T-cell (primary cell): ENCODE data around the gene VPS8. TPM values are rescaled to one million over a fixed set of nuclear protein-coding genes. Genes with fewer than 3 reads are reported as not detected.
"Not testable (repeated sequence)": the region's sequence is repeated elsewhere in the genome, so short reads cannot be mapped to it uniquely, and the experiment has no call there.

Experiments
- ATAC-seq, 4 experiments: fragments of 200-7000 bp in 3 of 4; fragments of 150-1000 bp in 1 of 4; cut with Tn5 transposase; replicated peaks in 1 of 4; 1 replicate in 3 of 4; 2 replicates in 1 of 4; pipeline ENCODE4 v1.10.0; 2021; ENCODE audit warnings: moderate library complexity in 3 of 4, mild to moderate bottlenecking in 2 of 4, moderate number of reproducible peaks in 1 of 4
- CTCF ChIA-PET, 2 donors: fragments of 300-600 bp; sonication (Branson Sonifier 250); formaldehyde crosslinking; loops; one replicate each; lab custom pipeline; 2022; ENCODE audit warnings: antibody characterized with exemption in 2 of 2; lab: Charles Lee
- POLR2A ChIA-PET, 2 donors: fragments of 300-600 bp; sonication (Branson Sonifier 250); formaldehyde crosslinking; loops; one replicate each; lab custom pipeline; 2022; ENCODE audit warnings: antibody characterized with exemption in 2 of 2; lab: Charles Lee
- DNase-seq, 35 experiments: peaks; one replicate each; pipeline versions ENCODE4 v3.0.0 to v3.0.0-alpha.2; 2013 to 2023
- H3K27ac ChIP-seq: one replicate; pipeline ENCODE4 v1.5.1; 2013; ENCODE audit warnings: low read length
- H3K27me3 ChIP-seq, 2 experiments: replicated peaks in 1 of 2; 1 replicate in 1 of 2; 2 replicates in 1 of 2; pipeline versions ENCODE4 v1.6.1 to v1.7.0; 2013; ENCODE audit warnings: low read length in 1 of 2, mixed read lengths in 1 of 2; ENCODE audit not compliant: control insufficient read depth in 2 of 2, insufficient read depth in 2 of 2; ENCODE audit errors: extremely low read depth in 1 of 2
- H3K36me3 ChIP-seq, 2 donors: 1 replicate in 1 of 2; 2 replicates in 1 of 2; pipeline versions ENCODE4 v1.6.1 to v1.7.0; 2013; ENCODE audit warnings: low read length in 1 of 2; ENCODE audit not compliant: control insufficient read depth in 2 of 2, insufficient read depth in 1 of 2; ENCODE audit errors: extremely low read depth in 1 of 2
- H3K4me1 ChIP-seq, 2 experiments: 1 replicate in 1 of 2; 2 replicates in 1 of 2; pipeline versions ENCODE4 v1.6.1 to v1.7.0; 2013; ENCODE audit warnings: low read length in 2 of 2, mixed read lengths in 1 of 2; ENCODE audit not compliant: insufficient read depth in 2 of 2, control insufficient read depth in 1 of 2; ENCODE audit errors: extremely low read depth in 1 of 2
- H3K4me3 ChIP-seq, 2 donors: 1 replicate in 1 of 2; 2 replicates in 1 of 2; pipeline versions ENCODE4 v1.5.1 to v1.7.0; 2013; ENCODE audit warnings: mild to moderate bottlenecking in 2 of 2, low read length in 1 of 2, moderate library complexity in 1 of 2; ENCODE audit not compliant: control insufficient read depth in 1 of 2; ENCODE audit errors: extremely low read depth in 1 of 2
- H3K9me3 ChIP-seq: 2 replicates; pipeline ENCODE4 v1.7.0; 2013
- H3K27ac Mint-ChIP-seq, 2 donors: one replicate each; pipeline ENCODE4 v1.8.0; 2020 to 2021; ENCODE audit warnings: mild to moderate bottlenecking in 2 of 2, mixed read lengths in 2 of 2
- H3K27me3 Mint-ChIP-seq, 2 donors: one replicate each; pipeline ENCODE4 v1.8.0; 2021 to 2022; ENCODE audit warnings: mixed read lengths in 2 of 2
- H3K36me3 Mint-ChIP-seq: one replicate; pipeline ENCODE4 v1.8.0; 2021; ENCODE audit warnings: mixed read lengths
- H3K4me1 Mint-ChIP-seq, 3 donors: one replicate each; pipeline ENCODE4 v1.8.0; 2020 to 2022; ENCODE audit warnings: mixed read lengths in 3 of 3, mild to moderate bottlenecking in 1 of 3
- H3K4me3 Mint-ChIP-seq, 3 donors: one replicate each; pipeline ENCODE4 v1.8.0; 2020 to 2022; ENCODE audit warnings: mild to moderate bottlenecking in 3 of 3, mixed read lengths in 3 of 3, moderate library complexity in 3 of 3
- H3K9me3 Mint-ChIP-seq, 3 donors: one replicate each; pipeline ENCODE4 v1.8.0; 2020 to 2022; ENCODE audit warnings: mixed read lengths in 3 of 3
- WGBS: methylation state at CpG from one replicate; pipeline ENCODE4 v1.1.5; 2013; ENCODE audit warnings: missing lambda C conversion rate; ENCODE audit not compliant: insufficient coverage; 5-methylcytosine and 5-hydroxymethylcytosine counted together
- total RNA-seq, 35 experiments: library from RNA in 6 of 35; stranded (reverse) in 6 of 35; fragments of 120-200 nt in 1 of 35; gene quantifications; one replicate each; pipeline versions ENCODE4 v1.2.1 to v1.2.4 and lab custom pipeline; 2013 to 2026

VPS8 gene
- total RNA-seq, 5 donors from 2014 or later (not counting 1 experiment from before 2014, with no cell fraction given), result 59.2 to 95.6 (median 71.0) TPM

DNA sequence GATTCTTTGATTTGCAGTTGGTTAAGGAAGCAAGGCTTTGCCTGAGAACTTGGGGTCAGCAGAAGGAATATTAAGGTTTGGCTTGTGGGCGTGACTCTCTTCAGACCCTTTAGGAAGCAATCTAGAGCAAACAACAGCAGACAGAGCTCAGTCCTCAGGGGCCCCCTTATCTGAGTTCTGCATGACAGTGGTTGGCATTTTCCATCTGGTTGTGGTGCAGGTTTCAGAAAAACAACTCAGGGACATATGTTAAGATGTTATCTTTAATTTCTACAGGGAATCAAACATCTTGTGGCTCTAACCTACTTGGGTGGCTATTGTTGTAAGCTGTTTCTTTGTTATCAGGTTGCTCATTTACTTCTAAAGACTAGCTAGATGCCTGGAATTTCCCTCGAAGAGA, 141.4 kb downstream of the VPS8 start:
- H3K36me3 Mint-ChIP-seq, result peaks cover 60% of the 10 kb centered on the region
- Histone ChIP-seq H3K36me3 (peaks cover 7 to 27% of the 10 kb centered on the region in 2 donors), H3K27ac (no peak overlapping the region), H3K4me1 (no peaks in the 10 kb centered on the region), H3K27me3 (no peaks in the 10 kb centered on the region), H3K9me3 (no peaks in the 10 kb centered on the region), H3K4me3 (no peak overlapping the region)
- CTCF ChIA-PET, result interaction anchor here in 1 of 2 donors (0.6 kb wide), 1 partner anchor 1567 kb away, joined by 3 read pairs; no protein-coding TSS in a partner anchor
- no CpG with 5 or more reads among the region's 2 CpGs for WGBS
- no peak overlapping the region for H3K27ac Mint-ChIP-seq
- peaks cover 0 to 8% (median 0%) of the 10 kb centered on the region in 3 donors for H3K4me1 Mint-ChIP-seq
- no peaks in the 10 kb centered on the region for H3K27me3 Mint-ChIP-seq
- no peak for ATAC-seq
- no peak overlapping the region for H3K4me3 Mint-ChIP-seq
- POLR2A ChIA-PET, result no interaction called here
- no peak for DNase-seq
- no peaks in the 10 kb centered on the region for H3K9me3 Mint-ChIP-seq

- whole genome bisulfite sequencing, result no CpG with 5 or more reads among the region's 3 CpGs
- Mint-ChIP-seq H3K4me1 (peaks cover 0 to 8% (median 0%) of the 10 kb centered on the region in 3 donors), H3K9me3 (no peaks in the 10 kb centered on the region), H3K36me3 (peaks cover 67% of the 10 kb centered on the region), H3K27me3 (no peaks in the 10 kb centered on the region), H3K27ac (no peak overlapping the region), H3K4me3 (no peak overlapping the region)
- no peak overlapping the region for H3K4me3 ChIP-seq
- H3K27me3 ChIP-seq, result no peaks in the 10 kb centered on the region
- no peak for DNase-seq
- no peaks in the 10 kb centered on the region for H3K4me1 ChIP-seq
- ChIA-PET POLR2A (no interaction called here), CTCF (no interaction called here)
- no peaks in the 10 kb centered on the region for H3K9me3 ChIP-seq
- H3K27ac ChIP-seq, result no peak overlapping the region
- H3K36me3 ChIP-seq, result peaks cover 7 to 31% of the 10 kb centered on the region in 2 donors
- no peak for ATAC-seq
Observed at GRCh38 chr3:184954251-184954650, 142.3 kb downstream of the VPS8 start.

- H3K36me3 ChIP-seq, result peaks cover 7 to 28% of the 10 kb centered on the region in 2 donors
- CTCF ChIA-PET, H3K27ac ChIP-seq, H3K27me3 ChIP-seq, ATAC-seq, POLR2A ChIA-PET, H3K9me3 ChIP-seq, H3K4me3 ChIP-seq, H3K4me1 ChIP-seq, H3K9me3 Mint-ChIP-seq, DNase-seq, H3K27me3 Mint-ChIP-seq, H3K4me1 Mint-ChIP-seq, H3K27ac Mint-ChIP-seq, H3K4me3 Mint-ChIP-seq: not testable (repeated sequence)
- peaks cover 66% of the 10 kb centered on the region for H3K36me3 Mint-ChIP-seq
- WGBS, result 100% methylated on average over 3 of the region's 8 CpGs
Observed at GRCh38 chr3:184954851-184955250, 142.9 kb downstream of the VPS8 start.

GRCh38 chr3:184965639-184966430, 153.9 kb downstream of the VPS8 start:
- Histone ChIP-seq H3K36me3 (peaks cover 5 to 22% of the 10 kb centered on the region in 2 donors), H3K27ac (no peak overlapping the region), H3K4me3 (no peak overlapping the region), H3K9me3 (no peaks in the 10 kb centered on the region), H3K4me1 (peaks cover 2 to 6% of the 10 kb centered on the region in 2 experiments), H3K27me3 (no peaks in the 10 kb centered on the region)
- no peak overlapping the region for H3K4me3 Mint-ChIP-seq
- ChIA-PET POLR2A (no interaction called here), CTCF (interaction anchor here in 1 of 2 donors (0.7 kb wide), 1 partner anchor 9 kb away, joined by 4 read pairs; no protein-coding TSS in a partner anchor)
- peaks cover 13 to 20% (median 15%) of the 10 kb centered on the region in 3 donors for H3K4me1 Mint-ChIP-seq
- WGBS, result 100% methylated on average over 2 of the region's 6 CpGs
- ATAC-seq (no peak), DNase-seq (no peak)
- no peaks in the 10 kb centered on the region for H3K9me3 Mint-ChIP-seq
- no peaks in the 10 kb centered on the region for H3K27me3 Mint-ChIP-seq
- peak overlapping the region; percentile 2 to 5 for H3K27ac Mint-ChIP-seq
- H3K36me3 Mint-ChIP-seq, result peaks cover 55% of the 10 kb centered on the region

- Histone ChIP-seq H3K9me3 (no peaks in the 10 kb centered on the region), H3K4me1 (peaks cover 2 to 6% of the 10 kb centered on the region in 2 experiments), H3K36me3 (peaks cover 16 to 37% of the 10 kb centered on the region in 2 donors), H3K27ac (no peak overlapping the region), H3K27me3 (no peaks in the 10 kb centered on the region), H3K4me3 (no peak overlapping the region)
- Mint-ChIP-seq H3K9me3 (no peaks in the 10 kb centered on the region), H3K4me3 (no peak overlapping the region), H3K36me3 (peaks cover 59% of the 10 kb centered on the region), H3K27ac (no peak overlapping the region), H3K4me1 (peaks cover 13 to 20% (median 15%) of the 10 kb centered on the region in 3 donors), H3K27me3 (no peaks in the 10 kb centered on the region)
- WGBS, result no CpG with 5 or more reads among the region's 1 CpG
- CTCF ChIA-PET, result no interaction called here
- POLR2A ChIA-PET, result interaction anchor here in 1 of 2 donors (0.7 kb wide), 1 partner anchor 12 kb away, joined by 5 read pairs; no protein-coding TSS in a partner anchor
- ATAC-seq, result no peak
- DNase-seq, result no peak
Observed at GRCh38 chr3:184968115-184968514, 156.1 kb downstream of the VPS8 start.

DNA sequence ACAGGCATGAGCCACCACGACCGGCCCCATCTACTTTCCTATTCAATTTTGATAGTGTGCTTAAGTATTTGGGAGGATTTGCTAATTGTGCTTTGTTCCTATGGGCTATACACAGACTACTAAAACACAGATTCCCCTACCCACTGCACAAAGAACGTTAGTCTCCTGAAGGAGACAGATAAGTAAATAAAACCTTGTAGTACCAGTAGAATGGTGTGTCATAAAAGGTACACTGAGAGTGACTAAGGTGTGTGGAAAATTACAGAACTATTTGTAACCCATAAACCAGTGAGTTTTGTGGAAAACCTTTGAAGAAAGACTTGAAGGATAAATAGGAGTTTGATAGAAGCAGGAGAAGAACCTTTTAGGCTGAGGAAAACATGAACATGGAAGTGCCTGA, 158.2 kb downstream of the VPS8 start:
- Mint-ChIP-seq H3K9me3 (peaks cover 3 to 8% (median 5%) of the 10 kb centered on the region in 3 donors), H3K4me1 (peaks cover 13 to 25% (median 15%) of the 10 kb centered on the region in 3 donors), H3K4me3 (no peak overlapping the region), H3K27ac (no peak overlapping the region), H3K27me3 (no peaks in the 10 kb centered on the region), H3K36me3 (peaks cover 70% of the 10 kb centered on the region)
- Histone ChIP-seq H3K27ac (no peak overlapping the region), H3K4me3 (no peak overlapping the region), H3K4me1 (peaks cover 2 to 6% of the 10 kb centered on the region in 2 experiments), H3K27me3 (no peaks in the 10 kb centered on the region), H3K9me3 (no peaks in the 10 kb centered on the region), H3K36me3 (peaks cover 16 to 34% of the 10 kb centered on the region in 2 donors)
- ATAC-seq, result no peak
- no CpG with 5 or more reads among the region's 3 CpGs for WGBS
- POLR2A ChIA-PET, result no interaction called here
- DNase-seq, result no peak
- CTCF ChIA-PET, result no interaction called here
